ENCODE results near the gene SUMO3.

DNA sequence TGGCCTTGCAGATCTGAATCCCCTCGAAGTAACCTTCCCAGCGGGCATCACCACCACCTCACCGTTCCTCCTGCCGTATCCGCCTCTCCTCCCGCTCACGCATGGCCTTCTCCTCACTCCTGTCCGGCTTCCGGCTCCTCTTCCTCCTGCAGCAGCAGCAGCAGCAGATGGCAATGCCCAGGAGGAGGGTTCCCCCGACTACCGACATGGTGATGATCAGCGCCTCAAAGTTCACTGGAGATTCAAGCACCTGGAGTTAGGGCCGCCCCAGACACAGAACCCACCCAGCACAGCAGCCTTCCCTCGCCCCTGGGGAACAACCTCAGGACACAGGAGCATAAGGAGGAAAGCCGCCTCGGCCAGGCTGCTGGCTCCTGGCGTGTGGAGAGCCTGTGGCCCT is 38.3 kb upstream of the SUMO3 start:
- no peak for TF ChIP-seq ETV6 (CRISPR knock-in tag; IDR thresholded peaks at IDR 0.05)
- TF ChIP-seq, protein P1, sequence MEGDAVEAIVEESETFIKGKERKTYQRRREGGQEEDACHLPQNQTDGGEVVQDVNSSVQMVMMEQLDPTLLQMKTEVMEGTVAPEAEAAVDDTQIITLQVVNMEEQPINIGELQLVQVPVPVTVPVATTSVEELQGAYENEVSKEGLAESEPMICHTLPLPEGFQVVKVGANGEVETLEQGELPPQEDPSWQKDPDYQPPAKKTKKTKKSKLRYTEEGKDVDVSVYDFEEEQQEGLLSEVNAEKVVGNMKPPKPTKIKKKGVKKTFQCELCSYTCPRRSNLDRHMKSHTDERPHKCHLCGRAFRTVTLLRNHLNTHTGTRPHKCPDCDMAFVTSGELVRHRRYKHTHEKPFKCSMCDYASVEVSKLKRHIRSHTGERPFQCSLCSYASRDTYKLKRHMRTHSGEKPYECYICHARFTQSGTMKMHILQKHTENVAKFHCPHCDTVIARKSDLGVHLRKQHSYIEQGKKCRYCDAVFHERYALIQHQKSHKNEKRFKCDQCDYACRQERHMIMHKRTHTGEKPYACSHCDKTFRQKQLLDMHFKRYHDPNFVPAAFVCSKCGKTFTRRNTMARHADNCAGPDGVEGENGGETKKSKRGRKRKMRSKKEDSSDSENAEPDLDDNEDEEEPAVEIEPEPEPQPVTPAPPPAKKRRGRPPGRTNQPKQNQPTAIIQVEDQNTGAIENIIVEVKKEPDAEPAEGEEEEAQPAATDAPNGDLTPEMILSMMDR (IDR thresholded peaks at IDR 0.05) = no peak
- no peak for TF ChIP-seq ELF4 (CRISPR knock-in tag; IDR thresholded peaks at IDR 0.05; ENCODE audit: low read depth)
- TF ChIP-seq, protein P2, sequence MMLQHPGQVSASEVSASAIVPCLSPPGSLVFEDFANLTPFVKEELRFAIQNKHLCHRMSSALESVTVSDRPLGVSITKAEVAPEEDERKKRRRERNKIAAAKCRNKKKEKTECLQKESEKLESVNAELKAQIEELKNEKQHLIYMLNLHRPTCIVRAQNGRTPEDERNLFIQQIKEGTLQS (CRISPR knock-in tag; conservative IDR thresholded peaks at IDR 0.05) = no peak
- TF ChIP-seq, protein P3, sequence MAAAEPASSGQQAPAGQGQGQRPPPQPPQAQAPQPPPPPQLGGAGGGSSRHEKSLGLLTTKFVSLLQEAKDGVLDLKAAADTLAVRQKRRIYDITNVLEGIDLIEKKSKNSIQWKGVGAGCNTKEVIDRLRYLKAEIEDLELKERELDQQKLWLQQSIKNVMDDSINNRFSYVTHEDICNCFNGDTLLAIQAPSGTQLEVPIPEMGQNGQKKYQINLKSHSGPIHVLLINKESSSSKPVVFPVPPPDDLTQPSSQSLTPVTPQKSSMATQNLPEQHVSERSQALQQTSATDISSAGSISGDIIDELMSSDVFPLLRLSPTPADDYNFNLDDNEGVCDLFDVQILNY (CRISPR knock-in tag; IDR thresholded peaks at IDR 0.05) = no peak
- no peak for TF ChIP-seq ZNF263 (CRISPR knock-in tag; IDR thresholded peaks at IDR 0.05; ENCODE audit: low read depth)
- TF ChIP-seq CREM (CRISPR knock-in tag; IDR thresholded peaks at IDR 0.05) = no peak
- TF ChIP-seq ATF1 (CRISPR knock-in tag; IDR thresholded peaks at IDR 0.05) = no peak
- TF ChIP-seq, protein P4, sequence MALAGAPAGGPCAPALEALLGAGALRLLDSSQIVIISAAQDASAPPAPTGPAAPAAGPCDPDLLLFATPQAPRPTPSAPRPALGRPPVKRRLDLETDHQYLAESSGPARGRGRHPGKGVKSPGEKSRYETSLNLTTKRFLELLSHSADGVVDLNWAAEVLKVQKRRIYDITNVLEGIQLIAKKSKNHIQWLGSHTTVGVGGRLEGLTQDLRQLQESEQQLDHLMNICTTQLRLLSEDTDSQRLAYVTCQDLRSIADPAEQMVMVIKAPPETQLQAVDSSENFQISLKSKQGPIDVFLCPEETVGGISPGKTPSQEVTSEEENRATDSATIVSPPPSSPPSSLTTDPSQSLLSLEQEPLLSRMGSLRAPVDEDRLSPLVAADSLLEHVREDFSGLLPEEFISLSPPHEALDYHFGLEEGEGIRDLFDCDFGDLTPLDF (CRISPR knock-in tag; IDR thresholded peaks at IDR 0.05) = no peak
- TF ChIP-seq, protein P5, sequence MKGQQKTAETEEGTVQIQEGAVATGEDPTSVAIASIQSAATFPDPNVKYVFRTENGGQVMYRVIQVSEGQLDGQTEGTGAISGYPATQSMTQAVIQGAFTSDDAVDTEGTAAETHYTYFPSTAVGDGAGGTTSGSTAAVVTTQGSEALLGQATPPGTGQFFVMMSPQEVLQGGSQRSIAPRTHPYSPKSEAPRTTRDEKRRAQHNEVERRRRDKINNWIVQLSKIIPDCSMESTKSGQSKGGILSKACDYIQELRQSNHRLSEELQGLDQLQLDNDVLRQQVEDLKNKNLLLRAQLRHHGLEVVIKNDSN (CRISPR knock-in tag; IDR thresholded peaks at IDR 0.05) = no peak
- TF ChIP-seq PRRX2 (CRISPR knock-in tag; IDR thresholded peaks at IDR 0.05) = no peak
- no peak for TF ChIP-seq ESRRA (CRISPR knock-in tag; IDR thresholded peaks at IDR 0.05; ENCODE audit: borderline replicate concordance)
- TF ChIP-seq TP53 (CRISPR knock-in tag; IDR thresholded peaks at IDR 0.05) = no peak
